Suprapubic skin (tissue), 4 donors: ENCODE measurements around the gene USP15. TPM values are rescaled to one million over a fixed set of nuclear protein-coding genes. Genes with fewer than 3 reads are reported as not detected.
"Not testable (repeated sequence)": the region's sequence is repeated elsewhere in the genome, so short reads cannot be mapped to it uniquely, and the experiment has no call there.

Experiments used
- DNase-seq, 2 donors: peaks; one replicate each; pipeline ENCODE4 v3.0.0-alpha.2; 2019; ENCODE audit warnings: low spot score in 2 of 2
- H3K27ac ChIP-seq: fragments of 200-600 bp; sonication (generic); one replicate; pipeline ENCODE4 v1.5.1; 2019
- H3K27me3 ChIP-seq: fragments of 200-600 bp; sonication (generic); one replicate; pipeline ENCODE4 v1.5.1; 2019
- H3K36me3 ChIP-seq: fragments of 200-600 bp; sonication (generic); one replicate; pipeline ENCODE4 v1.5.1; 2019
- H3K4me1 ChIP-seq: fragments of 200-600 bp; sonication (generic); one replicate; pipeline ENCODE4 v1.5.1; 2019
- H3K4me3 ChIP-seq: fragments of 200-600 bp; sonication (generic); one replicate; pipeline ENCODE4 v1.5.1; 2019; ENCODE audit warnings: mild to moderate bottlenecking
- H3K9me3 ChIP-seq: fragments of 200-600 bp; sonication (generic); one replicate; pipeline ENCODE4 v1.5.1; 2019
- CTCF ChIP-seq, 2 donors: fragments of 200-600 bp in 1 of 2; fragments of 450-650 bp in 1 of 2; sonication (generic) in 1 of 2; IDR thresholded peaks; one replicate each; pipeline ENCODE4 v1.5.1; 2016 to 2019; ENCODE audit warnings: antibody characterized with exemption in 2 of 2, mild to moderate bottlenecking in 1 of 2, moderate library complexity in 1 of 2
- EP300 ChIP-seq: sonication (generic); formaldehyde crosslinking; IDR thresholded peaks from one replicate; pipeline ENCODE4 v1.6.1; 2017; ENCODE audit warnings: antibody characterized with exemption
- POLR2A ChIP-seq, 2 donors: fragments of 450-650 bp; IDR thresholded peaks; one replicate each; pipeline ENCODE4 v1.6.1; 2017; ENCODE audit warnings: antibody characterized with exemption in 2 of 2, mild to moderate bottlenecking in 2 of 2, moderate library complexity in 2 of 2
- POLR2AphosphoS5 ChIP-seq, 3 donors: sonication (generic); formaldehyde crosslinking; IDR thresholded peaks; one replicate each; pipeline ENCODE4 v1.6.1; 2017; ENCODE audit warnings: antibody characterized with exemption in 3 of 3
- WGBS: methylation state at CpG from one replicate; pipeline ENCODE4 v1.1.5; 2018; 5-methylcytosine and 5-hydroxymethylcytosine counted together
- total RNA-seq, 4 donors: library from RNA; depleted of rRNA; stranded (reverse); fragments of >200 nt; gene quantifications; one replicate each; pipeline ENCODE4 v1.1.0, GENCODE V29; 2016

The USP15 gene
- total RNA-seq, 4 donors from 2014 or later, result 59.1 to 141 (median 80.6) TPM

DNA sequence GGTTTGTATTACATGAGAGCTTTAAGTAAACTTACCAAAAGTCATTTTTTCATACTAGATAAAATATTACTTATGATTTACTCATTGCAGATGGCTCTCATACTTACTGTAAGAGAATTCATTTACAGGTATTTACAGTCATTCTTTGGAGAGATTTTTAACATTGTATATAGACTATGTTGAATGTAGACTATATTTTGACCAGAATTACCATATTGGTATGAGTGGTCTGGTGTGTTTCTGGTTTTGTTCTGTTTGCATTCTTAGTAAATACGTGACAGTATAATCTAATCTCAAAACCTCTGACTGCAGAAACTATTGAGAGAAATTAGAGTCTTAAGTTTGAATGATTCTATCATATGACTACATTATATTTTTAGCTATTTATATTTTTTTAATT is 91.1 kb downstream of the USP15 start:
- DNase-seq, result no peak
- H3K9me3 ChIP-seq, result no peaks in the 10 kb centered on the region
- H3K36me3 ChIP-seq, result no peaks in the 10 kb centered on the region
- WGBS, result 93% methylated on average over 1 of the region's 1 CpG
- H3K27me3 ChIP-seq, result no peaks in the 10 kb centered on the region
- H3K4me3 ChIP-seq, result no peak overlapping the region
- H3K27ac ChIP-seq, result no peak overlapping the region
- no peaks in the 10 kb centered on the region for H3K4me1 ChIP-seq
- no peak for TF ChIP-seq CTCF (IDR thresholded peaks at IDR 0.05)
- TF ChIP-seq POLR2A (IDR thresholded peaks at IDR 0.05), result no peak
- TF ChIP-seq POLR2AphosphoS5 (IDR thresholded peaks at IDR 0.05), result no peak
- no peak for TF ChIP-seq EP300

DNA sequence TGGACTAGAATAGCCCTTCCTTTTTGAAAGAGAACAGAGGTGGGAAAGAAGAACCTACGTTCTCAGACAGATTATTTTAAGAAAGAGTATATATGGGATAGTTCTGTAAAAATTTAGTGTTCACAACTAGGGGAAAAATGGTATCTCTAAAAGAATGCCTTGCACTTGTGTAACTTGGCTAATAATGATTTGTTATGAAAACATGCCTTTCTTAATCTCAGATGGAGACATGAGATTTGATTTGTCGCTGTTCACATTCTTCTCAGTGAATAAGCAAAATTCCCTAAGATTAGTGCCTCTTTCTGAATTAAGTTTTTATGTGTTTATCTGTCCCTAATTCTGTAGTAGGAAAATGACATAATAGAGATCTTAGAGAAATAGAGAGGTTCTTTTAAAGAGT is 100.8 kb downstream of the USP15 start:
- Histone ChIP-seq H3K36me3 (peaks cover 10% of the 10 kb centered on the region), H3K4me3 (no peak overlapping the region), H3K27ac (no peak overlapping the region), H3K27me3 (no peaks in the 10 kb centered on the region), H3K9me3 (peaks cover 5% of the 10 kb centered on the region), H3K4me1 (no peaks in the 10 kb centered on the region)
- no peak for DNase-seq
- no peak for TF ChIP-seq EP300
- no peak for TF ChIP-seq POLR2AphosphoS5 (IDR thresholded peaks at IDR 0.05)
- TF ChIP-seq POLR2A (IDR thresholded peaks at IDR 0.05), result no peak
- no peak for TF ChIP-seq CTCF (IDR thresholded peaks at IDR 0.05)
- WGBS, result 91% methylated on average over 2 of the region's 2 CpGs

GRCh38 chr12:62363506-62363905 is 103.3 kb downstream of the USP15 start:
- WGBS, result 97% methylated on average over 4 of the region's 4 CpGs
- Histone ChIP-seq H3K9me3 (peaks cover 5% of the 10 kb centered on the region), H3K36me3 (peaks cover 5% of the 10 kb centered on the region), H3K27me3 (no peaks in the 10 kb centered on the region), H3K4me1 (no peaks in the 10 kb centered on the region), H3K4me3 (no peak overlapping the region), H3K27ac (no peak overlapping the region)
- TF ChIP-seq EP300, result no peak
- no peak for TF ChIP-seq CTCF (IDR thresholded peaks at IDR 0.05)
- no peak for DNase-seq

DNA sequence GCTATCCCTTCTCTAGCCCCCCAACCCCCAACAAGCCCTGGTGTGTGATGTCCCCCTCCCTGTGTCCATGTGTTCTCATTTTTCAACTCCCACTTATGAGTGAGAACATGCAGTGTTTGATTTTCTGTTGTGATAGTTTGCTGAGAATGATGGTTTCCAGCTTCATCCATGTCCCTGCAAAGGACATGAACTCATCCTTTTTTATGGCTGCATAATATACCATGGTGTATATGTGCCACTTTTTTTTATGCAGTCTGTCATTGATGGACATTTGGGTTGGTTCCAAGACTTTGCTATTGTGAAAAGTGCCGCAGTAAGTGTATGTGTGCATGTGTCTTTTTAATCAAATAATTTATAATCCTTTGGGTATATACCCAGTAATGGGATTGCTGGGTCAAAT is 104.5 kb downstream of the USP15 start:
- H3K9me3 ChIP-seq, DNase-seq, H3K27ac ChIP-seq, H3K36me3 ChIP-seq, H3K4me1 ChIP-seq, H3K4me3 ChIP-seq, H3K27me3 ChIP-seq: not testable (repeated sequence)
- 94% methylated on average over 1 of the region's 1 CpG for WGBS

DNA sequence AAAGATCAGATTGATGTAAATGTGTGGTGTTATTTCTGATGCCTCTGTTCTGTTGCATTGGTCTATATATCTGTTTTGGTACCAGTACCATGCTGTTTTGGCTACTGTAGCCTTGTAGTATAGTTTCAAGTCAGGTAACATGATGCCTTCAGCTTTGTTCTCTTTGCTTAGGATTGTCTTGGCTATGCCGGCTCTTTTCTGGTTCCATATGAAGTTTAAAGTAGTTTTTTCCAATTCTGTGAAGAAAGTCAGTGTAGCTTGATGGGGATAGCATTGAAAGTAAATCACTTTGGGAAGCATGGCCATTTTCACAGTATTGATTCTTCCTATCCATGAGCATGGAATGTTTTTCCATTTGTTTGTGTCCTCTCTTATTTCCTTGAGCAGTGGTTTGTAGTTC is 105.6 kb downstream of the USP15 start:
- WGBS, result 96% methylated on average over 1 of the region's 1 CpG
- H3K9me3 ChIP-seq, H3K36me3 ChIP-seq, H3K27me3 ChIP-seq, H3K4me3 ChIP-seq, H3K4me1 ChIP-seq, DNase-seq, H3K27ac ChIP-seq: not testable (repeated sequence)

DNA sequence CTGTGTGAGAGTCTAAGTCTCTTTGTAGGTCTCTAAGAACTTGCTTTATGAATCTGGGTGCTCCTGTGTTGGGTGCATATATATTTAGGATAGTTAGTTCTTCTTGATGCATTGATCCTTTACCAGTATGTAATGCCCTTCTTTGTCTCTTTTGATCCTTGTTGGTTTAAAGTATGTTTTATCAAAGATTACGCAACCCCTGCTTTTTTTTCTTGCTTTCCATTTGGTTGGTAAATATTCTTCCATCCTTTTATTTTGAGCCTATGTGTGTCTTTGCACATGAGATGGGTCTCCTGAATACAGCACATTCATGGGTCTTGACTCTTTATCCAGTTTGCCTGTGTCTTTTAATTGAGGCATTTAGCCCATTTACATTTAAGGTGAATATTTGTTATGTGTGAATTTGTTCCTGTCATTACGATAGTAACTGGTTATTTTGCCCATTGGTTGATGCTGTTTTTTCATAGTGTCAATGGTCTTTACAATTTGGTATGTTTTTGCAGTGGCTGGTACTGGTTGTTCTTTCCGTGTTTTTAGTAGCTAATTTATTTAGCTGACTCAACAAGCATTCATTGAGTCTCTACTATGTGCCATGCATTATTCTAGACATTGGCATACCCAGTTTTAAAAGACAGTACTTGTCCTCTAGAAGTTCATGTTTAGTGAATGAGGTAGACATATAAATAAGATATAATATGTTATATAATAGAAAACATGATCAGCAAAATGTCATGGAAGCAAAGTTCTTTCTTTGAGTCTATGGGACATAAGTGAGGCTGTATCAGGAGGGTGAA is 108.4 kb downstream of the USP15 start:
- not testable (repeated sequence) for H3K36me3 ChIP-seq, H3K4me3 ChIP-seq, H3K9me3 ChIP-seq, H3K27me3 ChIP-seq, DNase-seq, H3K4me1 ChIP-seq, H3K27ac ChIP-seq
- WGBS, result 97% methylated on average over 3 of the region's 3 CpGs

DNA sequence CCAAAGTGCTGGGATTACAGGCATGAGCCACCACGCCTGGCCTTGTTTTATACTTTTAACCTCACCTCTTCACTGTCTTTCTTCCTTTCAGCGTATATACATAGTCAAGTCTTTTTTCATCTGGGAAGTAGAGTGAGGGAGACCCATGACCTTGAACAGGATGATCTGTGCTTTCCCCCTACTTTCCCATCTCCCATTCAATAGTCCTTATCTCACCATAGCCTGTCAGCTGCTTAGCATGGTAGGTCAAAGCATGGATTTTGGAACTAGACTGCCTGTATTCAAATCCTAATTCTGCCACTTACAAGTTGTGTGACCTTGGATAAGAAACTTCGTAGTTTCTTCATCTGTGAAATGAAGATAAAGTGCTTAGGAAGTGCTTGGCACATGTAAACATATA is 110.0 kb downstream of the USP15 start:
- H3K36me3 ChIP-seq, result peaks cover 4% of the 10 kb centered on the region
- H3K9me3 ChIP-seq, result no peaks in the 10 kb centered on the region
- H3K27ac ChIP-seq, result no peak overlapping the region
- no peak for TF ChIP-seq POLR2AphosphoS5 (IDR thresholded peaks at IDR 0.05)
- no peak for TF ChIP-seq CTCF (IDR thresholded peaks at IDR 0.05)
- no peak for TF ChIP-seq POLR2A (IDR thresholded peaks at IDR 0.05)
- no peak for TF ChIP-seq EP300
- H3K4me3 ChIP-seq, result no peak overlapping the region
- no peaks in the 10 kb centered on the region for H3K27me3 ChIP-seq
- no peak for DNase-seq
- 97% methylated on average over 3 of the region's 3 CpGs for WGBS
- no peaks in the 10 kb centered on the region for H3K4me1 ChIP-seq
